Measurements from ENCODE around the gene FAM20B. TPM values are rescaled to one million over a fixed set of nuclear protein-coding genes. Genes with fewer than 3 reads are reported as not detected.

The FAM20B gene
- total and polyA plus RNA-seq, 2 of the 13 experiments (the other 11 are each of a cell fraction or from before 2014, with no cell fraction given): 13.8 to 26.9 TPM

GRCh38 chr1:179091691-179092165, 66.0 kb downstream of the FAM20B start (continued):
- TF ChIP-seq ZFP37 (CRISPR knock-in tag; IDR thresholded peaks at IDR 0.05; ENCODE audit: borderline replicate concordance): no peak
- TF ChIP-seq SIN3A (IDR thresholded peaks at IDR 0.05; ENCODE audit: borderline replicate concordance, low read depth, low read length): no peak
- TF ChIP-seq HNRNPK (IDR thresholded peaks at IDR 0.05; ENCODE audit: low read depth, low read length, poor library complexity, severe bottlenecking): no peak
- TF ChIP-seq TRIM24 (CRISPR knock-in tag; IDR thresholded peaks at IDR 0.05): no peak
- no peak for TF ChIP-seq ZNF556 (CRISPR knock-in tag; IDR thresholded peaks at IDR 0.05; ENCODE audit: borderline replicate concordance)
- no peak for TF ChIP-seq HMG20B (CRISPR knock-in tag; conservative IDR thresholded peaks at IDR 0.05)
- TF ChIP-seq, protein P1, sequence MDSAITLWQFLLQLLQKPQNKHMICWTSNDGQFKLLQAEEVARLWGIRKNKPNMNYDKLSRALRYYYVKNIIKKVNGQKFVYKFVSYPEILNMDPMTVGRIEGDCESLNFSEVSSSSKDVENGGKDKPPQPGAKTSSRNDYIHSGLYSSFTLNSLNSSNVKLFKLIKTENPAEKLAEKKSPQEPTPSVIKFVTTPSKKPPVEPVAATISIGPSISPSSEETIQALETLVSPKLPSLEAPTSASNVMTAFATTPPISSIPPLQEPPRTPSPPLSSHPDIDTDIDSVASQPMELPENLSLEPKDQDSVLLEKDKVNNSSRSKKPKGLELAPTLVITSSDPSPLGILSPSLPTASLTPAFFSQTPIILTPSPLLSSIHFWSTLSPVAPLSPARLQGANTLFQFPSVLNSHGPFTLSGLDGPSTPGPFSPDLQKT (CRISPR knock-in tag; IDR thresholded peaks at IDR 0.05; ENCODE audit: borderline replicate concordance): no peak
- TF ChIP-seq BCL3 (CRISPR knock-in tag; IDR thresholded peaks at IDR 0.05): no peak
- TF ChIP-seq SYNCRIP (IDR thresholded peaks at IDR 0.05; ENCODE audit: insufficient read depth, low read depth, low read length): no peak
- no peak for TF ChIP-seq SMYD3 (CRISPR knock-in tag; IDR thresholded peaks at IDR 0.05)
- TF ChIP-seq RBAK (CRISPR knock-in tag; IDR thresholded peaks at IDR 0.05): no peak
- TF ChIP-seq, protein P2, sequence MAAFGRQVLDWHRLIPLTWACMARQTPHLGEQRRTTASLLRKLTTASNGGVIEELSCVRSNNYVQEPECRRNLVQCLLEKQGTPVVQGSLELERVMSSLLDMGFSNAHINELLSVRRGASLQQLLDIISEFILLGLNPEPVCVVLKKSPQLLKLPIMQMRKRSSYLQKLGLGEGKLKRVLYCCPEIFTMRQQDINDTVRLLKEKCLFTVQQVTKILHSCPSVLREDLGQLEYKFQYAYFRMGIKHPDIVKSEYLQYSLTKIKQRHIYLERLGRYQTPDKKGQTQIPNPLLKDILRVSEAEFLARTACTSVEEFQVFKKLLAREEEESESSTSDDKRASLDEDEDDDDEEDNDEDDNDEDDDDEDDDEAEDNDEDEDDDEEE (CRISPR knock-in tag; IDR thresholded peaks at IDR 0.05): no peak
- no peak for TF ChIP-seq NFIC (IDR thresholded peaks at IDR 0.05; ENCODE audit: low read length)
- TF ChIP-seq, protein P3, sequence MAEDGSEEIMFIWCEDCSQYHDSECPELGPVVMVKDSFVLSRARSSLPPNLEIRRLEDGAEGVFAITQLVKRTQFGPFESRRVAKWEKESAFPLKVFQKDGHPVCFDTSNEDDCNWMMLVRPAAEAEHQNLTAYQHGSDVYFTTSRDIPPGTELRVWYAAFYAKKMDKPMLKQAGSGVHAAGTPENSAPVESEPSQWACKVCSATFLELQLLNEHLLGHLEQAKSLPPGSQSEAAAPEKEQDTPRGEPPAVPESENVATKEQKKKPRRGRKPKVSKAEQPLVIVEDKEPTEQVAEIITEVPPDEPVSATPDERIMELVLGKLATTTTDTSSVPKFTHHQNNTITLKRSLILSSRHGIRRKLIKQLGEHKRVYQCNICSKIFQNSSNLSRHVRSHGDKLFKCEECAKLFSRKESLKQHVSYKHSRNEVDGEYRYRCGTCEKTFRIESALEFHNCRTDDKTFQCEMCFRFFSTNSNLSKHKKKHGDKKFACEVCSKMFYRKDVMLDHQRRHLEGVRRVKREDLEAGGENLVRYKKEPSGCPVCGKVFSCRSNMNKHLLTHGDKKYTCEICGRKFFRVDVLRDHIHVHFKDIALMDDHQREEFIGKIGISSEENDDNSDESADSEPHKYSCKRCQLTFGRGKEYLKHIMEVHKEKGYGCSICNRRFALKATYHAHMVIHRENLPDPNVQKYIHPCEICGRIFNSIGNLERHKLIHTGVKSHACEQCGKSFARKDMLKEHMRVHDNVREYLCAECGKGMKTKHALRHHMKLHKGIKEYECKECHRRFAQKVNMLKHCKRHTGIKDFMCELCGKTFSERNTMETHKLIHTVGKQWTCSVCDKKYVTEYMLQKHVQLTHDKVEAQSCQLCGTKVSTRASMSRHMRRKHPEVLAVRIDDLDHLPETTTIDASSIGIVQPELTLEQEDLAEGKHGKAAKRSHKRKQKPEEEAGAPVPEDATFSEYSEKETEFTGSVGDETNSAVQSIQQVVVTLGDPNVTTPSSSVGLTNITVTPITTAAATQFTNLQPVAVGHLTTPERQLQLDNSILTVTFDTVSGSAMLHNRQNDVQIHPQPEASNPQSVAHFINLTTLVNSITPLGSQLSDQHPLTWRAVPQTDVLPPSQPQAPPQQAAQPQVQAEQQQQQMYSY (CRISPR knock-in tag; IDR thresholded peaks at IDR 0.05): no peak
- TF ChIP-seq FOXK2 (IDR thresholded peaks at IDR 0.05): no peak
- no peak for TF ChIP-seq ZFAT (CRISPR knock-in tag; conservative IDR thresholded peaks at IDR 0.05)
- TF ChIP-seq ATM (IDR thresholded peaks at IDR 0.05; ENCODE audit: borderline replicate concordance): no peak
- TF ChIP-seq NBN (conservative IDR thresholded peaks at IDR 0.05): no peak
- no peak for TF ChIP-seq ZNF274 (CRISPR knock-in tag; IDR thresholded peaks at IDR 0.05)
- TF ChIP-seq NFKB2 (CRISPR knock-in tag; IDR thresholded peaks at IDR 0.05; ENCODE audit: borderline replicate concordance): peak; percentile 8; the same call in 1 of the 2 replicates
- no peak for TF ChIP-seq XRCC5 (optimal IDR thresholded peaks at IDR 0.05; ENCODE audit: low read length)
- no peak for TF ChIP-seq ZNF337 (CRISPR knock-in tag; IDR thresholded peaks at IDR 0.05; ENCODE audit: borderline replicate concordance, low read depth)
- no peak; the same call in 1 of the 2 replicates for TF ChIP-seq YEATS2 (CRISPR knock-in tag; IDR thresholded peaks at IDR 0.05; ENCODE audit: borderline replicate concordance)
